NCI-H187 treated with DMSO at 0.1 percent for 48 hours (cell line): Measurements from ENCODE around the gene SETD1A.

ENCODE experiments used
- DNase-seq: peaks from one replicate; lab custom pipeline; 2025; lab: John Stamatoyannopoulos, UW

SETD1A gene

GRCh38 chr16:31020536-31020935, 63.0 kb downstream of the SETD1A start:
- no peak for DNase-seq

GRCh38 chr16:31022544-31023251, 65.1 kb downstream of the SETD1A start:
- no peak for DNase-seq

GRCh38 chr16:31023252-31023602, 65.7 kb downstream of the SETD1A start:
- no peak for DNase-seq

- DNase-seq, result no peak
Observed at GRCh38 chr16:31023627-31024226, 66.2 kb downstream of the SETD1A start.

GRCh38 chr16:31025339-31025738, 67.8 kb downstream of the SETD1A start:
- DNase-seq, result no peak

GRCh38 chr16:31029272-31029671, 71.7 kb downstream of the SETD1A start:
- DNase-seq, result no peak

- DNase-seq, result no peak
Observed at GRCh38 chr16:31031276-31031675, 73.7 kb downstream of the SETD1A start.

- peak; percentile 42 for DNase-seq
Observed at GRCh38 chr16:31032736-31033708, 75.5 kb downstream of the SETD1A start, which contains the start of gene STX4. Gene STX4 (plus strand): TSS chr16:31033558. CDS start chr16:31033806, 248 bp downstream.

GRCh38 chr16:31033709-31034492, 76.3 kb downstream of the SETD1A start:
- DNase-seq, result no peak
